SH-SY5Y (cell line): ENCODE data around the gene NCOA1.

Experiments used
- GATA2 ChIP-seq: IDR thresholded peaks from 2 replicates; pipeline ENCODE4 v1.6.1; 2011; ENCODE audit warnings: mild to moderate bottlenecking, low read depth, low read length
- GATA3 ChIP-seq: IDR thresholded peaks from 2 replicates; pipeline ENCODE4 v1.6.1; 2011; ENCODE audit warnings: low read depth, mild to moderate bottlenecking, low read length, moderate library complexity

The NCOA1 gene

GRCh38 chr2:24792874-24793760 lies 302.1 kb downstream of the NCOA1 start, which contains the start of the genes CENPO and PTRHD1:
Gene CENPO (plus strand): TSS chr2:24793425. CDS start chr2:24793920, 495 bp downstream.
Gene PTRHD1 (minus strand): TSS chr2:24793391. CDS start chr2:24793377, 14 bp downstream.
- no peak for TF ChIP-seq GATA3
- peak; percentile 27; the same call in 1 of the 2 replicates for TF ChIP-seq GATA2

- no peak for TF ChIP-seq GATA2
- TF ChIP-seq GATA3, result no peak
Measured at GRCh38 chr2:24793761-24794435, 302.8 kb downstream of the NCOA1 start.

GRCh38 chr2:24797644-24798043 lies 306.6 kb downstream of the NCOA1 start:
- TF ChIP-seq GATA2, result no peak
- TF ChIP-seq GATA3, result no peak

- no peak for TF ChIP-seq GATA3
- no peak for TF ChIP-seq GATA2
Measured at GRCh38 chr2:24806661-24807036, 315.6 kb downstream of the NCOA1 start.

- TF ChIP-seq GATA2, result no peak
- no peak for TF ChIP-seq GATA3
Measured at GRCh38 chr2:24809316-24810007, 318.4 kb downstream of the NCOA1 start.

- TF ChIP-seq GATA2 (no peak), GATA3 (no peak)
Measured at GRCh38 chr2:24813691-24814137, 322.7 kb downstream of the NCOA1 start.

- TF ChIP-seq GATA3, result no peak
- no peak for TF ChIP-seq GATA2
Measured at GRCh38 chr2:24814516-24814915, 323.5 kb downstream of the NCOA1 start.

GRCh38 chr2:24815171-24815570 lies 324.1 kb downstream of the NCOA1 start:
- TF ChIP-seq GATA3 (no peak), GATA2 (no peak)

GRCh38 chr2:24816404-24816803 lies 325.4 kb downstream of the NCOA1 start:
- TF ChIP-seq GATA2, result no peak

- TF ChIP-seq GATA2 (no peak), GATA3 (no peak)
Measured at GRCh38 chr2:24816884-24817283, 325.8 kb downstream of the NCOA1 start.

GRCh38 chr2:24818721-24819167 lies 327.7 kb downstream of the NCOA1 start:
- TF ChIP-seq GATA3 (no peak), GATA2 (no peak)

- no peak for TF ChIP-seq GATA2
- no peak for TF ChIP-seq GATA3
Measured at GRCh38 chr2:24819442-24820174, 328.6 kb downstream of the NCOA1 start.

- TF ChIP-seq GATA2 (no peak), GATA3 (no peak)
Measured at GRCh38 chr2:24820175-24820513, 329.1 kb downstream of the NCOA1 start.
